GM12865 (cell line): Measurements from ENCODE around the gene EPDR1.

Experiments
- DNase-seq: peaks from one replicate; pipeline ENCODE4 v3.0.0; 2010; ENCODE audit warnings: low read depth
- H3K4me3 ChIP-seq: 2 replicates; pipeline ENCODE4 v1.5.1; 2011; ENCODE audit warnings: mild to moderate bottlenecking, low read depth, low read length, control low read depth
- TF ChIP-seq, protein P1 (sequence below): IDR thresholded peaks from 2 replicates; pipeline ENCODE4 v1.5.1; 2011; ENCODE audit warnings: low read length, control low read depth, low read depth, inconsistent platforms; ENCODE audit not compliant: insufficient read depth; ENCODE audit errors: missing control alignments

Gene EPDR1

DNA sequence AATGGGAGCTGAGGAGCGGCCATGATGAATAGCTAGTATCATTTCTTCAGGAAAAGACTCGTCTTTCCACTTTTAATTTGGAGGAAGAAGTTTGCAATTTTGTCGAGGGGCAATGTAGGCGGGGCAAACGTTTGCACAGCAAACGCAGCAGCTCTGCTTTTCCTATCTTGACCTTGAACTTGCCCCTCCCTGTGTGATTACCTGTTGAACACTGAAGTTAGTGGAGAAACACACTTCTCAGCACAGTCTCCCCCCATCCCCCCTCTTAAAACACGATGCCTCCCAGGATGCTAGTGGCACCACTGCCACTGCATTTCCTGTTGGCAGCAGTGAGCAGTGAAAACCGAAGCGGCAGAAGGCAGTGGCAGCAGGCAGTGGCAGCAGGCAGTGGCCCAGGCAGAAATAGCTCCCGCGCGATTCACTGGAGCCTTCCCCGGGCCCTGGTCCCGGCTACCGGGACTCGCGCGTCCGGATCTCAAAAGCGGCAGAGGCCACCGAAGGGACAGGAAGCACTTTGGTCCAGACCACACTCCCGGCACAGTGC is at the start of gene EPDR1:
Gene EPDR1, plus strand, starts transcription at position 336 of the 544 bp plus-strand sequence. CDS start 300 bp downstream, outside the sequence.
- TF ChIP-seq, protein P1, sequence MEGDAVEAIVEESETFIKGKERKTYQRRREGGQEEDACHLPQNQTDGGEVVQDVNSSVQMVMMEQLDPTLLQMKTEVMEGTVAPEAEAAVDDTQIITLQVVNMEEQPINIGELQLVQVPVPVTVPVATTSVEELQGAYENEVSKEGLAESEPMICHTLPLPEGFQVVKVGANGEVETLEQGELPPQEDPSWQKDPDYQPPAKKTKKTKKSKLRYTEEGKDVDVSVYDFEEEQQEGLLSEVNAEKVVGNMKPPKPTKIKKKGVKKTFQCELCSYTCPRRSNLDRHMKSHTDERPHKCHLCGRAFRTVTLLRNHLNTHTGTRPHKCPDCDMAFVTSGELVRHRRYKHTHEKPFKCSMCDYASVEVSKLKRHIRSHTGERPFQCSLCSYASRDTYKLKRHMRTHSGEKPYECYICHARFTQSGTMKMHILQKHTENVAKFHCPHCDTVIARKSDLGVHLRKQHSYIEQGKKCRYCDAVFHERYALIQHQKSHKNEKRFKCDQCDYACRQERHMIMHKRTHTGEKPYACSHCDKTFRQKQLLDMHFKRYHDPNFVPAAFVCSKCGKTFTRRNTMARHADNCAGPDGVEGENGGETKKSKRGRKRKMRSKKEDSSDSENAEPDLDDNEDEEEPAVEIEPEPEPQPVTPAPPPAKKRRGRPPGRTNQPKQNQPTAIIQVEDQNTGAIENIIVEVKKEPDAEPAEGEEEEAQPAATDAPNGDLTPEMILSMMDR: peak; percentile 15
- DNase-seq: peak; percentile 66
- peak within 1 kb of the TSS; percentile 55 for H3K4me3 ChIP-seq

DNA sequence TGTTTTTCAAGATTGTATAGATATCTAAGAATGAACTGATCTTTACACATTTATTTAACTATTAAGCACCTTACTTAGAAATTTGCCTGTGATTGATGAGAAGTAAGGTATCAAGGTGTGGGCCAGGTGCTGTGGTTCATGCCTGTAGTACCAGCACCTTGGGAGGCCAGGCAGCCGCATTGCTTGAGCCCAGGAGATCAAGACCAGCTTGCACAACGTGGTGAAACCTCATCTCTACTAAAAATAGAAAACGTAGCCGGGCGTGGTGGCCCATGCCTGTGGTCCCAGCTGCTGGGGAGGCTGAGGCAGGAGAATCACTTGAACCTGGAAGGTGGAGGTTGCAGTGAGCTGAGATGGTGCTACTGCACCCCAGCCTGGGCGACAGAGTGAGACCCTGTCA is 38.4 kb upstream of the EPDR1 start:
- no peak for DNase-seq
- TF ChIP-seq, protein P1: no peak
- H3K4me3 ChIP-seq: no peak overlapping the region

DNA sequence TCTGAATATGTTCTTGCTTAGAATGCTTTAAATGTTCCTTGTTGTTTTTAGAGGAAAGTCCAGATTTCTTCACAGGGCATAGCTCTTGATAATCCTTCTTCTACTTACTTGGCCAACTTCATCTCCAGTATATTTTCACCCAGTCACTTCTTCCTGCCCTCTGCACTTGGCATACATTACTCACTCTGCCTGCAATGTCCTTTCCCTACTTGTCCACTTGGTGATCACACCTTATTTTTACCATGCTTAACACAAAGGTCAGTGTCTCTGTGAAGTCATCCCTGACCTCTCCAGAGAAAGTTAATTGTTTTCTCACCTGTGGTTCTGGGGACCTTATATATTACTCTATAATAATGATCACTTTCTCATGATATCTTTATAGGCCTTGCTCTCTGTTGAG is 27.1 kb upstream of the EPDR1 start:
- TF ChIP-seq, protein P1: no peak
- no peak overlapping the region for H3K4me3 ChIP-seq
- DNase-seq: no peak

DNA sequence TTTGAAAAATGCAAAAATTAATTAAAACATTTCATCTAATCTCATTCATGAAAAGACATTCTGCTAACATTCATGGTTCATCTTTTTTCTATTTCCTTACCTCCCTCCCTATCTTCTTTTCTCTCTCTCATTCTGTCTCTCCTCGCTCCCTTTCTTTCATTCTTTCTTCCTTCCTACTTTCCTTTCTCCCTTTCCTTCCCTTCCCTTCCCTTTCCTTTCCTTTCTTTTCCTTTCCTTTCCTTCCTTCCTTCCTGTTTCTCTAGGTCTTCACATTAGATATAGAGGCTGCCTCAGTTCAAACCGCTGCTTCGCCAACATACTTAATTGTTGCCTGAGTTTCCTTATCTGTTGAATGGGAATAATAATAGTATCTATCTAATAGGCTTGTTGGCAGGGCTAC is 25.8 kb upstream of the EPDR1 start:
- DNase-seq: no peak

DNA sequence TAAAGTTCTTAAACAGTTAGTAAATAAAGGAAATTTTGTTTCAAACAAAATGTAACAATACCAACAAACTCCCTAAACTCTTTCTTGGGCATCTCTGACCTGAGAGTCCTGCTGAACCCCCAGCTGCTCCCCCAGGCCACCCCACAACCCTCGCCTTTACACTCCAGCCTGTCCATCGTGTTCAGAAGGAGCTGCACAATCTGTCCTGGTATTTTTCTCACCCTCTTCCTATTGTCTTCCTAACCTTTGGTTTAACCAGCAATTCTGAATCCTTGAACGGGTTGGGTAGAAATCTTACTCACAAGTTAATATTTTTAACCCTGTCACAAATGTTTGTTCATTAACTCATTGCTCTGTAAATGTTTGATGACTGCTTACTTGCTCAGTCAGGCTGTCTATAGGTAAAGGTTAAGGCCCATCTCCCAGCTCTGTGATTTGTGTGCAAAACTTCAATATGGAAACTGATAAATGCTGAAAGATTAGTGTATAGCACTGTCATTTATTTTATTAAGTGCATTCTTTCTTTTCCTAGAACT is 20.7 kb upstream of the EPDR1 start:
- H3K4me3 ChIP-seq: no peak overlapping the region
- no peak for DNase-seq
- TF ChIP-seq, protein P1: no peak

More for the DNA sequence above, 25.8 kb upstream of the EPDR1 start:
- TF ChIP-seq, protein P1: no peak
- H3K4me3 ChIP-seq: no peak overlapping the region

DNA sequence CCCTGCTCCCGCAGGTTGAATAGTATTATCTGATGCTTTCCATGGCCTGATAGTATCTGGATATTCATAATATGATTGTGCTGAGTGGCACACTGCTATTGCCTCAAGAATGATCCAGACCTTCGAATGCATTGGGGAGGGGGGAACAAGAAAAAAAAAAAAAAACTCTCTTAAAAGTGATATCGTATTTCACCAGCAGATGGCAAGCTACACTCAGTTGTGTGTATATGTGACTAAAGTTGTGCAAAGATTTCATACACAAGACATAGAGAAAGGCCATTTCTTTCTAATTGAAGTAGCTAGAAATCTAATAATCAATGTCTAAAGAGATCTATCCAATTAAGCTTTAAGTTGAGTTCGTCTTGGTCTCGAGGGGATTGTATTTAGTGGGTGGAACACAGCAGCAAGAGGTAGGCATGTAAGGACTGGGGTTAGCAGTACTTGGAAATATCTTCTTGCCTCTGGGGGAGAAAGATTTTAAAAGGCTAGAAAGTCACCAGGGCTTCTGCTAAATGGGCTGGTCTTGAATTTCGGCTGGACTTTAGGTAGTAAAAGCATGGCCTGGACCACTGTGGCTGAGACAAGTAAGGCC is 19.1 kb upstream of the EPDR1 start:
- H3K4me3 ChIP-seq: no peak overlapping the region
- peak; percentile 45 for DNase-seq
- TF ChIP-seq, protein P1: peak; percentile 51
